Loucy (cell line): ENCODE results near the gene IREB2.

Experiments used
- CTCF ChIP-seq: fragments of 200-600 bp; sonication (generic); conservative IDR thresholded peaks from 2 replicates; pipeline ENCODE4 v1.5.1; 2014; ENCODE audit warnings: mild to moderate bottlenecking, antibody characterized with exemption, low read length
- EZH2phosphoT487 ChIP-seq: fragments of 200-600 bp; IDR thresholded peaks from 2 replicates; pipeline ENCODE4 v1.6.1; 2018; ENCODE audit warnings: antibody characterized with exemption, mild to moderate bottlenecking, moderate library complexity, borderline replicate concordance

- TF ChIP-seq CTCF (no peak), EZH2phosphoT487 (no peak)
These were observed 89.3 kb downstream of the IREB2 start for GRCh38 chr15:78527325-78527724.
